HG02798 (cell line): ENCODE measurements around the gene VPS39.

ENCODE experiments used
- ATAC-seq: cut with Tn5 transposase; IDR thresholded peaks from one replicate; pipeline ENCODE4 v1.9.1; 2021; ENCODE audit warnings: mild to moderate bottlenecking; ENCODE audit not compliant: unreplicated experiment, poor library complexity

VPS39 gene

GRCh38 chr15:42133356-42133755 is 74.7 kb downstream of the VPS39 start:
- ATAC-seq = no peak

- no peak for ATAC-seq
These were observed 76.0 kb downstream of the VPS39 start for GRCh38 chr15:42131826-42132806.

GRCh38 chr15:42131006-42131405 is 77.1 kb downstream of the VPS39 start:
- no peak for ATAC-seq

GRCh38 chr15:42130246-42130986 is 77.7 kb downstream of the VPS39 start:
- ATAC-seq = no peak

- ATAC-seq = no peak
These were observed 78.7 kb downstream of the VPS39 start for GRCh38 chr15:42129364-42129763.

- ATAC-seq = no peak
These were observed 79.6 kb downstream of the VPS39 start for GRCh38 chr15:42128476-42128875.

- no peak for ATAC-seq
These were observed 84.6 kb downstream of the VPS39 start for GRCh38 chr15:42123546-42123945.

GRCh38 chr15:42121682-42122081 is 86.4 kb downstream of the VPS39 start:
- no peak for ATAC-seq

GRCh38 chr15:42121021-42121420 is 87.1 kb downstream of the VPS39 start:
- ATAC-seq = no peak

GRCh38 chr15:42120285-42120684 is 87.8 kb downstream of the VPS39 start:
- no peak for ATAC-seq

GRCh38 chr15:42119446-42119760 is 88.7 kb downstream of the VPS39 start:
- ATAC-seq = no peak

GRCh38 chr15:42118650-42119445 is 89.3 kb downstream of the VPS39 start:
- no peak for ATAC-seq

- ATAC-seq = no peak
These were observed 96.2 kb downstream of the VPS39 start for GRCh38 chr15:42111924-42112323.

GRCh38 chr15:42110367-42110766 is 97.7 kb downstream of the VPS39 start:
- ATAC-seq = no peak

GRCh38 chr15:42108806-42109205 is 99.3 kb downstream of the VPS39 start:
- no peak for ATAC-seq
